ENCODE data around the gene DOC2A.

The DOC2A gene

GRCh38 chr16:29975811-29976511, 34.9 kb downstream of the DOC2A start:
- H3K4me1 ChIP-seq (ENCODE audit: control insufficient read depth in 1 of 2, insufficient read depth in 1 of 2, low read depth in 1 of 2, low read length in 1 of 2) = peaks cover 37 to 38% of the 10 kb centered on the region in 2 experiments
- no peak for TF ChIP-seq CTCF (IDR thresholded peaks at IDR 0.05)
- H3K9me3 ChIP-seq = no peaks in the 10 kb centered on the region
- H3K27me3 ChIP-seq = no peaks in the 10 kb centered on the region
- no peak overlapping the region for H3K4me3 ChIP-seq (ENCODE audit: low read depth in 1 of 2, low read length in 1 of 2)
- H3K27ac ChIP-seq = peak overlapping the region; percentile 88
- peaks cover 34% of the 10 kb centered on the region for H3K36me3 ChIP-seq

- TF ChIP-seq CTCF (IDR thresholded peaks at IDR 0.05) = no peak
- peak overlapping the region; percentile 88 for H3K27ac ChIP-seq
Measured at GRCh38 chr16:29975134-29975538, 35.7 kb downstream of the DOC2A start.

GRCh38 chr16:29974291-29975133, 36.3 kb downstream of the DOC2A start:
- no peak for TF ChIP-seq CTCF (IDR thresholded peaks at IDR 0.05)
- H3K36me3 ChIP-seq = peaks cover 20% of the 10 kb centered on the region
- peak overlapping the region; percentile 88 for H3K27ac ChIP-seq
- peak overlapping the region; percentile 96 to 98 for H3K4me3 ChIP-seq (ENCODE audit: low read depth in 1 of 2, low read length in 1 of 2)
- H3K27me3 ChIP-seq = no peaks in the 10 kb centered on the region
- H3K9me3 ChIP-seq = no peaks in the 10 kb centered on the region
- peaks cover 37 to 38% of the 10 kb centered on the region in 2 experiments for H3K4me1 ChIP-seq (ENCODE audit: control insufficient read depth in 1 of 2, insufficient read depth in 1 of 2, low read depth in 1 of 2, low read length in 1 of 2)

More at GRCh38 chr16:29975134-29975538, 35.7 kb downstream of the DOC2A start:
- Histone ChIP-seq H3K9me3 (no peaks in the 10 kb centered on the region), H3K27me3 (no peaks in the 10 kb centered on the region), H3K4me3 (ENCODE audit: low read depth in 1 of 2, low read length in 1 of 2) (peak overlapping the region; percentile 96 to 98), H3K4me1 (ENCODE audit: control insufficient read depth in 1 of 2, insufficient read depth in 1 of 2, low read depth in 1 of 2, low read length in 1 of 2) (peaks cover 37 to 38% of the 10 kb centered on the region in 2 experiments), H3K36me3 (peaks cover 26% of the 10 kb centered on the region)

- peak; percentile 55 for TF ChIP-seq CTCF (IDR thresholded peaks at IDR 0.05)
- no peaks in the 10 kb centered on the region for H3K9me3 ChIP-seq
- no peaks in the 10 kb centered on the region for H3K27me3 ChIP-seq
- peak within 1 kb of the TSS; percentile 96 to 98 for H3K4me3 ChIP-seq (ENCODE audit: low read depth in 1 of 2, low read length in 1 of 2)
- H3K36me3 ChIP-seq = peaks cover 14% of the 10 kb centered on the region
- peak within 1 kb of the TSS; percentile 88 for H3K27ac ChIP-seq
- H3K4me1 ChIP-seq (ENCODE audit: control insufficient read depth in 1 of 2, insufficient read depth in 1 of 2, low read depth in 1 of 2, low read length in 1 of 2) = peaks cover 37 to 38% of the 10 kb centered on the region in 2 experiments
Measured at GRCh38 chr16:29973384-29974246, 37.2 kb downstream of the DOC2A start, which contains the start of gene TAOK2. Gene TAOK2 (plus strand): TSS chr16:29973868. CDS start chr16:29977773, 3,905 bp downstream.

- TF ChIP-seq CTCF (IDR thresholded peaks at IDR 0.05) = no peak
- Histone ChIP-seq H3K27ac (peak overlapping the region; percentile 88), H3K27me3 (no peaks in the 10 kb centered on the region), H3K4me3 (ENCODE audit: low read depth in 1 of 2, low read length in 1 of 2) (peak overlapping the region; percentile 96 to 98), H3K9me3 (no peaks in the 10 kb centered on the region), H3K36me3 (peaks cover 14% of the 10 kb centered on the region), H3K4me1 (ENCODE audit: control insufficient read depth in 1 of 2, insufficient read depth in 1 of 2, low read depth in 1 of 2, low read length in 1 of 2) (peaks cover 37 to 38% of the 10 kb centered on the region in 2 experiments)
Measured at GRCh38 chr16:29972992-29973383, 37.8 kb downstream of the DOC2A start.

Measured in neutrophil (primary cell).